ENCODE results near the gene NT5C3B.
A peak's percentile ranks its signal among the peaks of the same experiment; 100 is the strongest.

The NT5C3B gene

DNA sequence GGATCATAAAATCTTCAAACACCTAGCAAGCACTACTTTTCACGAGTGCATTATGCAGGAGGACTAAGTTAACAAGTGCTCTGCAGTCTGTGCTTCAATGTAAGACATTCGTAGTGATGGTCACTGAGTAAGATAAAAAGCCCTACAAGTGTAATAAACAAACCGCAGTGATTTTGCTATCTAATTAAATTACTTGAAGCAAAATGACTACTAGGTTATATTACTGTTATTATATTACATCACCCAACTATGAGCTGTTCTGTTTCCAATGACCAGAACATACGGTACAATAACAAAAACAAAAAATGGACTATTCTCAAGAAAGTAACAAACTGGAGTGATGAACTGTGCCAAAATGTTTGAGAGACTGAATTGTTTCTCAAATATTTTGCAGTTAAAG, 12.8 kb upstream of the NT5C3B start (continued):
- TF ChIP-seq, protein P1, sequence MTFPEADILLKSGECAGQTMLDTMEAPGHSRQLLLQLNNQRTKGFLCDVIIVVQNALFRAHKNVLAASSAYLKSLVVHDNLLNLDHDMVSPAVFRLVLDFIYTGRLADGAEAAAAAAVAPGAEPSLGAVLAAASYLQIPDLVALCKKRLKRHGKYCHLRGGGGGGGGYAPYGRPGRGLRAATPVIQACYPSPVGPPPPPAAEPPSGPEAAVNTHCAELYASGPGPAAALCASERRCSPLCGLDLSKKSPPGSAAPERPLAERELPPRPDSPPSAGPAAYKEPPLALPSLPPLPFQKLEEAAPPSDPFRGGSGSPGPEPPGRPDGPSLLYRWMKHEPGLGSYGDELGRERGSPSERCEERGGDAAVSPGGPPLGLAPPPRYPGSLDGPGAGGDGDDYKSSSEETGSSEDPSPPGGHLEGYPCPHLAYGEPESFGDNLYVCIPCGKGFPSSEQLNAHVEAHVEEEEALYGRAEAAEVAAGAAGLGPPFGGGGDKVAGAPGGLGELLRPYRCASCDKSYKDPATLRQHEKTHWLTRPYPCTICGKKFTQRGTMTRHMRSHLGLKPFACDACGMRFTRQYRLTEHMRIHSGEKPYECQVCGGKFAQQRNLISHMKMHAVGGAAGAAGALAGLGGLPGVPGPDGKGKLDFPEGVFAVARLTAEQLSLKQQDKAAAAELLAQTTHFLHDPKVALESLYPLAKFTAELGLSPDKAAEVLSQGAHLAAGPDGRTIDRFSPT (tag by site-specific recombination; IDR thresholded peaks at IDR 0.05) = 0 out of 2 replicates have a peak, but pooled peaks have one; percentile 42
- TF ChIP-seq GFI1B (tag by site-specific recombination; IDR thresholded peaks at IDR 0.05) (peak; percentile 80), ZNF571 (tag by site-specific recombination; IDR thresholded peaks at IDR 0.05) (no peak), ZNF843 (tag by site-specific recombination; IDR thresholded peaks at IDR 0.05) (0 out of 2 replicates have a peak, but pooled peaks have one; percentile 34), ZNF175 (tag by site-specific recombination; IDR thresholded peaks at IDR 0.05) (no peak), MEIS1 (CRISPR knock-in tag; IDR thresholded peaks at IDR 0.05; ENCODE audit: borderline replicate concordance) (no peak), ZNF184 (tag by site-specific recombination; IDR thresholded peaks at IDR 0.05) (peak; percentile 25; the same call in 1 of the 2 replicates), ZBTB1 (tag by site-specific recombination; IDR thresholded peaks at IDR 0.05) (0 out of 2 replicates have a peak, but pooled peaks have one; percentile 48), ZNF664 (tag by site-specific recombination; IDR thresholded peaks at IDR 0.05) (peak; percentile 88), SP7 (tag by site-specific recombination; IDR thresholded peaks at IDR 0.05) (peak; percentile 48; the same call in 1 of the 2 replicates), HOXA7 (CRISPR knock-in tag; IDR thresholded peaks at IDR 0.05; ENCODE audit: borderline replicate concordance) (no peak), ZNF48 (tag by site-specific recombination; IDR thresholded peaks at IDR 0.05) (no peak), ZNF132 (tag by site-specific recombination; IDR thresholded peaks at IDR 0.05; ENCODE audit: borderline replicate concordance) (no peak), GLIS1 (tag by site-specific recombination; IDR thresholded peaks at IDR 0.05) (no peak), KLF8 (tag by site-specific recombination; IDR thresholded peaks at IDR 0.05) (peak; percentile 44; the same call in 1 of the 2 replicates), ZFP69B (tag by site-specific recombination; IDR thresholded peaks at IDR 0.05) (no peak)
- TF ChIP-seq, protein P2, sequence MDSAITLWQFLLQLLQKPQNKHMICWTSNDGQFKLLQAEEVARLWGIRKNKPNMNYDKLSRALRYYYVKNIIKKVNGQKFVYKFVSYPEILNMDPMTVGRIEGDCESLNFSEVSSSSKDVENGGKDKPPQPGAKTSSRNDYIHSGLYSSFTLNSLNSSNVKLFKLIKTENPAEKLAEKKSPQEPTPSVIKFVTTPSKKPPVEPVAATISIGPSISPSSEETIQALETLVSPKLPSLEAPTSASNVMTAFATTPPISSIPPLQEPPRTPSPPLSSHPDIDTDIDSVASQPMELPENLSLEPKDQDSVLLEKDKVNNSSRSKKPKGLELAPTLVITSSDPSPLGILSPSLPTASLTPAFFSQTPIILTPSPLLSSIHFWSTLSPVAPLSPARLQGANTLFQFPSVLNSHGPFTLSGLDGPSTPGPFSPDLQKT (IDR thresholded peaks at IDR 0.05; ENCODE audit: borderline replicate concordance, low read depth, low read length) = no peak
- TF ChIP-seq, protein P3, sequence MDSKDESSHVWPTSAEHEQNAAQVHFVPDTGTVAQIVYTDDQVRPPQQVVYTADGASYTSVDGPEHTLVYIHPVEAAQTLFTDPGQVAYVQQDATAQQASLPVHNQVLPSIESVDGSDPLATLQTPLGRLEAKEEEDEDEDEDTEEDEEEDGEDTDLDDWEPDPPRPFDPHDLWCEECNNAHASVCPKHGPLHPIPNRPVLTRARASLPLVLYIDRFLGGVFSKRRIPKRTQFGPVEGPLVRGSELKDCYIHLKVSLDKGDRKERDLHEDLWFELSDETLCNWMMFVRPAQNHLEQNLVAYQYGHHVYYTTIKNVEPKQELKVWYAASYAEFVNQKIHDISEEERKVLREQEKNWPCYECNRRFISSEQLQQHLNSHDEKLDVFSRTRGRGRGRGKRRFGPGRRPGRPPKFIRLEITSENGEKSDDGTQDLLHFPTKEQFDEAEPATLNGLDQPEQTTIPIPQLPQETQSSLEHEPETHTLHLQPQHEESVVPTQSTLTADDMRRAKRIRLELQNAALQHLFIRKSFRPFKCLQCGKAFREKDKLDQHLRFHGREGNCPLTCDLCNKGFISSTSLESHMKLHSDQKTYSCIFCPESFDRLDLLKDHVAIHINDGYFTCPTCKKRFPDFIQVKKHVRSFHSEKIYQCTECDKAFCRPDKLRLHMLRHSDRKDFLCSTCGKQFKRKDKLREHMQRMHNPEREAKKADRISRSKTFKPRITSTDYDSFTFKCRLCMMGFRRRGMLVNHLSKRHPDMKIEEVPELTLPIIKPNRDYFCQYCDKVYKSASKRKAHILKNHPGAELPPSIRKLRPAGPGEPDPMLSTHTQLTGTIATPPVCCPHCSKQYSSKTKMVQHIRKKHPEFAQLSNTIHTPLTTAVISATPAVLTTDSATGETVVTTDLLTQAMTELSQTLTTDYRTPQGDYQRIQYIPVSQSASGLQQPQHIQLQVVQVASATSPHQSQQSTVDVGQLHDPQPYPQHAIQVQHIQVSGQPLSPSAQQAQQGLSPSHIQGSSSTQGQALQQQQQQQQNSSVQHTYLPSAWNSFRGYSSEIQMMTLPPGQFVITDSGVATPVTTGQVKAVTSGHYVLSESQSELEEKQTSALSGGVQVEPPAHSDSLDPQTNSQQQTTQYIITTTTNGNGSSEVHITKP (tag by site-specific recombination; IDR thresholded peaks at IDR 0.05) = peak; percentile 69
- TF ChIP-seq, protein P4, sequence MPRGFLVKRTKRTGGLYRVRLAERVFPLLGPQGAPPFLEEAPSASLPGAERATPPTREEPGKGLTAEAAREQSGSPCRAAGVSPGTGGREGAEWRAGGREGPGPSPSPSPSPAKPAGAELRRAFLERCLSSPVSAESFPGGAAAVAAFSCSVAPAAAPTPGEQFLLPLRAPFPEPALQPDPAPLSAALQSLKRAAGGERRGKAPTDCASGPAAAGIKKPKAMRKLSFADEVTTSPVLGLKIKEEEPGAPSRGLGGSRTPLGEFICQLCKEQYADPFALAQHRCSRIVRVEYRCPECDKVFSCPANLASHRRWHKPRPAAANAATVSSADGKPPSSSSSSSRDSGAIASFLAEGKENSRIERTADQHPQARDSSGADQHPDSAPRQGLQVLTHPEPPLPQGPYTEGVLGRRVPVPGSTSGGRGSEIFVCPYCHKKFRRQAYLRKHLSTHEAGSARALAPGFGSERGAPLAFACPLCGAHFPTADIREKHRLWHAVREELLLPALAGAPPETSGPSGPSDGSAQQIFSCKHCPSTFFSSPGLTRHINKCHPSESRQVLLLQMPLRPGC (tag by site-specific recombination; IDR thresholded peaks at IDR 0.05) = 0 out of 2 replicates have a peak, but pooled peaks have one; percentile 23
- TF ChIP-seq, protein P5, sequence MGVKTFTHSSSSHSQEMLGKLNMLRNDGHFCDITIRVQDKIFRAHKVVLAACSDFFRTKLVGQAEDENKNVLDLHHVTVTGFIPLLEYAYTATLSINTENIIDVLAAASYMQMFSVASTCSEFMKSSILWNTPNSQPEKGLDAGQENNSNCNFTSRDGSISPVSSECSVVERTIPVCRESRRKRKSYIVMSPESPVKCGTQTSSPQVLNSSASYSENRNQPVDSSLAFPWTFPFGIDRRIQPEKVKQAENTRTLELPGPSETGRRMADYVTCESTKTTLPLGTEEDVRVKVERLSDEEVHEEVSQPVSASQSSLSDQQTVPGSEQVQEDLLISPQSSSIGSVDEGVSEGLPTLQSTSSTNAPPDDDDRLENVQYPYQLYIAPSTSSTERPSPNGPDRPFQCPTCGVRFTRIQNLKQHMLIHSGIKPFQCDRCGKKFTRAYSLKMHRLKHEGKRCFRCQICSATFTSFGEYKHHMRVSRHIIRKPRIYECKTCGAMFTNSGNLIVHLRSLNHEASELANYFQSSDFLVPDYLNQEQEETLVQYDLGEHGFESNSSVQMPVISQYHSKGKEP (tag by site-specific recombination; IDR thresholded peaks at IDR 0.05) = 0 out of 2 replicates have a peak, but pooled peaks have one; percentile 2
- TF ChIP-seq, protein P6, sequence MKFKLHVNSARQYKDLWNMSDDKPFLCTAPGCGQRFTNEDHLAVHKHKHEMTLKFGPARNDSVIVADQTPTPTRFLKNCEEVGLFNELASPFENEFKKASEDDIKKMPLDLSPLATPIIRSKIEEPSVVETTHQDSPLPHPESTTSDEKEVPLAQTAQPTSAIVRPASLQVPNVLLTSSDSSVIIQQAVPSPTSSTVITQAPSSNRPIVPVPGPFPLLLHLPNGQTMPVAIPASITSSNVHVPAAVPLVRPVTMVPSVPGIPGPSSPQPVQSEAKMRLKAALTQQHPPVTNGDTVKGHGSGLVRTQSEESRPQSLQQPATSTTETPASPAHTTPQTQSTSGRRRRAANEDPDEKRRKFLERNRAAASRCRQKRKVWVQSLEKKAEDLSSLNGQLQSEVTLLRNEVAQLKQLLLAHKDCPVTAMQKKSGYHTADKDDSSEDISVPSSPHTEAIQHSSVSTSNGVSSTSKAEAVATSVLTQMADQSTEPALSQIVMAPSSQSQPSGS (tag by site-specific recombination; IDR thresholded peaks at IDR 0.05; ENCODE audit: low read depth) = peak; percentile 61
